ENCODE results near the gene NUCB1. TPM values are rescaled to one million over a fixed set of nuclear protein-coding genes. Genes with fewer than 3 reads are reported as not detected.

Gene NUCB1
- total and polyA plus RNA-seq, 2 donors (not counting 3 experiments of a cell fraction or from before 2014, with no cell fraction given), result 194 to 231 TPM

DNA sequence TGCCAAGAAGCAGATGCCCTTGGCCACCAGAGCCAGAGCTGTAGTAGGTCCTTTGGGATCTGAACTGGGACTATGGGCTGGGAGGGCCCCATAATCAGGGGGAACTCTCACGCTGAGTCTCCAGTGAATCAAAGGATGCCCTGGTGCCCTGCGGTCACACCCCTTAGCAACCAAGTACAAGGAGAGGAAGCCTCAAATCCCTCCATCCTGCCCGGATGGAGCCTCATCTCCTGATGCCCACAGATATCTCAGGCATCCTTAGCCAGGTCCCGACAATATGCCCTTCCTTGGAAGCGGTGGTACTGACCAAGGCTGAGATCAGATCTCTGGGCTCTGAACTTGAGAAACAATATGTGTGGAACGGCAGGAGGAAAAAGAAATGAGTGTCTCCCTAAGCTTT lies 33.4 kb upstream of the NUCB1 start:
- H3K4me2 ChIP-seq (ENCODE audit: insufficient read depth, low read length), result no peak overlapping the region
- H3K9me1 ChIP-seq (replicated peaks; ENCODE audit: control insufficient read depth, extremely low read depth, insufficient read depth, low read length), result no peaks in the 10 kb centered on the region
- H3K4me1 ChIP-seq (ENCODE audit: control insufficient read depth, extremely low read depth, insufficient read depth, low read length), result peaks cover 9% of the 10 kb centered on the region
- BruUV-seq (replicated peaks), result no TSS peak
- H3K79me2 ChIP-seq (ENCODE audit: control insufficient read depth, insufficient read depth, low read length), result no peaks in the 10 kb centered on the region
- H2AFZ ChIP-seq (ENCODE audit: low read depth, low read length), result peak overlapping the region; percentile 28
- no peak overlapping the region for H3K4me3 ChIP-seq (replicated peaks in 1 of 3; ENCODE audit: insufficient read depth in 1 of 3, low read depth in 1 of 3, low read length in 3 of 3)
- no peaks in the 10 kb centered on the region for H3K9me3 ChIP-seq (replicated peaks; ENCODE audit: control insufficient read depth, insufficient read depth, low read length)
- H3K9ac ChIP-seq (replicated peaks; ENCODE audit: extremely low read depth, insufficient read depth, low read length), result no peak overlapping the region
- no peak overlapping the region for H3K27ac ChIP-seq (ENCODE audit: insufficient read depth, low read depth, low read length)
- no peaks in the 10 kb centered on the region for H3K27me3 ChIP-seq (ENCODE audit: control insufficient read depth in 2 of 2, insufficient read depth in 2 of 2, low read length in 2 of 2)
- dilution Hi-C loops (cut with MboI; ENCODE audit: extremely low pct_ligation_motif_present, low sequenced_read_pairs) (no loop called here), intact Hi-C loops (cut with micrococcal nuclease) (no loop called here)
- FAIRE-seq, result no peak
- no peaks in the 10 kb centered on the region for H4K20me1 ChIP-seq (replicated peaks; ENCODE audit: control insufficient read depth, extremely low read depth, insufficient read depth, low read length)
- ChIA-PET POLR2A (no interaction called here), CTCF (interaction anchor here (2.1 kb wide), 1 partner anchor 24 kb away, joined by 9 read pairs; no protein-coding TSS in a partner anchor)
- H3K36me3 ChIP-seq (ENCODE audit: control insufficient read depth in 2 of 2, extremely low read depth in 1 of 2, insufficient read depth in 2 of 2, low read length in 2 of 2), result no peaks in the 10 kb centered on the region
- TF ChIP-seq GATA2 (IDR thresholded peaks at IDR 0.05; ENCODE audit: insufficient read depth, insufficient read length, low read depth, low read length) (peak; percentile 66), FOS (IDR thresholded peaks at IDR 0.05; ENCODE audit: borderline replicate concordance, insufficient read depth, low read length) (no peak)
- DNase-seq (ENCODE audit: low read depth, low spot score), result no peak

DNA sequence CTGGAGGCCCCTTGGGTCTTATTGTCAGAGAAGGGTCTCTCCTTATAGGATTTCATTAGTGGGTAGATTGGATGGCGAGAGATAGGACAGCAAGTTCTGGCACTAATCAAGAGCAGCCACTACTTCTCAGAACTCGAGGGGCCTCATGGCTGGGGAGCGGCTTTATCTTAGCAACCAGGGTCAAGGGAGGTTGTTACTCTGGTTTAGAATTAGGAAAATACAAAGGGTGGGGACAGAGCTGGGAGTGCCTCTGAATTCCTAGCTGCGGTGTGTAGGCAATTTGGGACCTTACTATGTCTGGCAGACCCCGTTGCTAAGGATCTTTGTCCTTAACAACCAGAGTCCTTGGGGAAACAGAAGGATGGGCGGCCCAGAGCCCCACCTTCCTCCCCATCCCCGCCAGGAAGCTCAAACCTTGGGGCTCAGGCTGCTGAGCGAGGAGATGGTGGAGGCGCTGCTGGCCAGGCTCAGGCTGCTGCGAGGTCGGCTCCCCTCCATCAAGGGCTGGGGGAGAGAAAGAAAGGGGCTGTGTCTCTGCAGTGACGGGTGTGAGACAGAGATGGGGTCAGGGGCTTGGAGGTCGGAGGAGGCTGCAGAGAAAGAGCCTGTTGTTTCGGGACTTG lies 32.9 kb upstream of the NUCB1 start:
- H3K4me2 ChIP-seq (ENCODE audit: insufficient read depth, low read length), result peak overlapping the region; percentile 37
- H3K4me3 ChIP-seq (replicated peaks in 1 of 3; ENCODE audit: insufficient read depth in 1 of 3, low read depth in 1 of 3, low read length in 3 of 3), result peak overlapping the region in 1 of 3 experiments; percentile 1
- DNase-seq (ENCODE audit: low read depth, low spot score) (no peak), FAIRE-seq (no peak)
- no peaks in the 10 kb centered on the region for H4K20me1 ChIP-seq (replicated peaks; ENCODE audit: control insufficient read depth, extremely low read depth, insufficient read depth, low read length)
- BruUV-seq (replicated peaks), result no TSS peak
- H3K79me2 ChIP-seq (ENCODE audit: control insufficient read depth, insufficient read depth, low read length), result no peaks in the 10 kb centered on the region
- no peak overlapping the region for H3K9ac ChIP-seq (replicated peaks; ENCODE audit: extremely low read depth, insufficient read depth, low read length)
- dilution Hi-C loops (cut with MboI; ENCODE audit: extremely low pct_ligation_motif_present, low sequenced_read_pairs) (no loop called here), intact Hi-C loops (cut with micrococcal nuclease) (no loop called here)
- ChIA-PET CTCF (interaction anchor here (2.1 to 2.6 kb wide), 2 partner anchors 25 to 72 kb away, joined by 7 to 9 read pairs; no protein-coding TSS in a partner anchor), POLR2A (no interaction called here)
- no peak overlapping the region for H2AFZ ChIP-seq (ENCODE audit: low read depth, low read length)
- H3K9me3 ChIP-seq (replicated peaks; ENCODE audit: control insufficient read depth, insufficient read depth, low read length), result no peaks in the 10 kb centered on the region
- H3K36me3 ChIP-seq (ENCODE audit: control insufficient read depth in 2 of 2, extremely low read depth in 1 of 2, insufficient read depth in 2 of 2, low read length in 2 of 2), result no peaks in the 10 kb centered on the region
- no peak overlapping the region for H3K27ac ChIP-seq (ENCODE audit: insufficient read depth, low read depth, low read length)
- H3K4me1 ChIP-seq (ENCODE audit: control insufficient read depth, extremely low read depth, insufficient read depth, low read length), result peaks cover 9% of the 10 kb centered on the region
- H3K9me1 ChIP-seq (replicated peaks; ENCODE audit: control insufficient read depth, extremely low read depth, insufficient read depth, low read length), result no peaks in the 10 kb centered on the region
- TF ChIP-seq JUN (IDR thresholded peaks at IDR 0.05; ENCODE audit: borderline replicate concordance, insufficient read depth, insufficient read length, low read depth) (no peak), GATA2 (IDR thresholded peaks at IDR 0.05; ENCODE audit: insufficient read depth, insufficient read length, low read depth, low read length) (no peak), POLR2A (IDR thresholded peaks at IDR 0.05; ENCODE audit: low read depth, low read length) (no peak), POLR2AphosphoS5 (IDR thresholded peaks at IDR 0.05; ENCODE audit: insufficient read depth, low read depth, low read length) (no peak), FOS (IDR thresholded peaks at IDR 0.05; ENCODE audit: borderline replicate concordance, insufficient read depth, low read length) (no peak), EZH2 (IDR thresholded peaks at IDR 0.05; ENCODE audit: borderline replicate concordance, low read depth, low read length, severe bottlenecking) (no peak), MYC (IDR thresholded peaks at IDR 0.05; ENCODE audit: low read depth, low read length) (no peak)
- TF ChIP-seq, protein P1, sequence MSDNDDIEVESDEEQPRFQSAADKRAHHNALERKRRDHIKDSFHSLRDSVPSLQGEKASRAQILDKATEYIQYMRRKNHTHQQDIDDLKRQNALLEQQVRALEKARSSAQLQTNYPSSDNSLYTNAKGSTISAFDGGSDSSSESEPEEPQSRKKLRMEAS (IDR thresholded peaks at IDR 0.05; ENCODE audit: insufficient read depth, insufficient read length), result no peak
- TF ChIP-seq, protein P2, sequence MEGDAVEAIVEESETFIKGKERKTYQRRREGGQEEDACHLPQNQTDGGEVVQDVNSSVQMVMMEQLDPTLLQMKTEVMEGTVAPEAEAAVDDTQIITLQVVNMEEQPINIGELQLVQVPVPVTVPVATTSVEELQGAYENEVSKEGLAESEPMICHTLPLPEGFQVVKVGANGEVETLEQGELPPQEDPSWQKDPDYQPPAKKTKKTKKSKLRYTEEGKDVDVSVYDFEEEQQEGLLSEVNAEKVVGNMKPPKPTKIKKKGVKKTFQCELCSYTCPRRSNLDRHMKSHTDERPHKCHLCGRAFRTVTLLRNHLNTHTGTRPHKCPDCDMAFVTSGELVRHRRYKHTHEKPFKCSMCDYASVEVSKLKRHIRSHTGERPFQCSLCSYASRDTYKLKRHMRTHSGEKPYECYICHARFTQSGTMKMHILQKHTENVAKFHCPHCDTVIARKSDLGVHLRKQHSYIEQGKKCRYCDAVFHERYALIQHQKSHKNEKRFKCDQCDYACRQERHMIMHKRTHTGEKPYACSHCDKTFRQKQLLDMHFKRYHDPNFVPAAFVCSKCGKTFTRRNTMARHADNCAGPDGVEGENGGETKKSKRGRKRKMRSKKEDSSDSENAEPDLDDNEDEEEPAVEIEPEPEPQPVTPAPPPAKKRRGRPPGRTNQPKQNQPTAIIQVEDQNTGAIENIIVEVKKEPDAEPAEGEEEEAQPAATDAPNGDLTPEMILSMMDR (IDR thresholded peaks at IDR 0.05; ENCODE audit: extremely low read depth in 1 of 2, insufficient read depth in 1 of 2, low read depth in 1 of 2, low read length in 2 of 2), result no peak
- no peaks in the 10 kb centered on the region for H3K27me3 ChIP-seq (ENCODE audit: control insufficient read depth in 2 of 2, insufficient read depth in 2 of 2, low read length in 2 of 2)

Measured in endothelial cell of umbilical vein (primary cell).